ENCODE results near the gene TMED5. TPM values are rescaled to one million over a fixed set of nuclear protein-coding genes. Genes with fewer than 3 reads are reported as not detected.

Gene TMED5
- total RNA-seq, 6 experiments from 2014 or later, result 65.3 to 154 (median 88.9) TPM

- DNase-seq (no peak), ATAC-seq (no peak)
- H3K27me3 ChIP-seq, result no peaks in the 10 kb centered on the region
- no peaks in the 10 kb centered on the region for H3K9me3 ChIP-seq
- no peak overlapping the region for H3K4me3 ChIP-seq
- H3K36me3 ChIP-seq, result peaks cover 0 to 3% (median 0%) of the 10 kb centered on the region in 4 donors
- H3K4me1 ChIP-seq, result peaks cover 0 to 7% (median 2%) of the 10 kb centered on the region in 4 donors
- intact Hi-C loops (cut with DNase I), result no loop called here
- 82% methylated on average over 4 of the region's 4 CpGs for WGBS (ENCODE audit: insufficient coverage, low coverage, low lambda C conversion rate, missing lambda C conversion rate)
- H3K27ac ChIP-seq, result no peak overlapping the region
- TF ChIP-seq CTCF (IDR thresholded peaks at IDR 0.05) (no peak), POLR2A (IDR thresholded peaks at IDR 0.05) (no peak)
These were observed 20.5 kb upstream of the TMED5 start for GRCh38 chr1:93200714-93201113.

- 94% methylated on average over 6 of the region's 6 CpGs for WGBS (ENCODE audit: insufficient coverage, low coverage, low lambda C conversion rate, missing lambda C conversion rate)
- peaks cover 0 to 2% (median 0%) of the 10 kb centered on the region in 4 donors for H3K4me1 ChIP-seq
- TF ChIP-seq CTCF (IDR thresholded peaks at IDR 0.05), result no peak
- no peak for TF ChIP-seq POLR2A (IDR thresholded peaks at IDR 0.05)
- H3K27me3 ChIP-seq, result no peaks in the 10 kb centered on the region
- ATAC-seq (no peak), DNase-seq (no peak)
- H3K9me3 ChIP-seq, result no peaks in the 10 kb centered on the region
- no peak overlapping the region for H3K4me3 ChIP-seq
- intact Hi-C loops (cut with DNase I), result no loop called here
- no peak overlapping the region for H3K27ac ChIP-seq
- H3K36me3 ChIP-seq, result peaks cover 0 to 3% (median 0%) of the 10 kb centered on the region in 4 donors
These were observed 19.9 kb upstream of the TMED5 start for GRCh38 chr1:93200086-93200620.

GRCh38 chr1:93199150-93199549 lies 18.9 kb upstream of the TMED5 start:
- whole genome bisulfite sequencing (ENCODE audit: insufficient coverage, low coverage, low lambda C conversion rate, missing lambda C conversion rate), result 100% methylated on average over 2 of the region's 9 CpGs
- intact Hi-C loops (cut with DNase I), result no loop called here
- peaks cover 0 to 3% (median 0%) of the 10 kb centered on the region in 4 donors for H3K36me3 ChIP-seq
- TF ChIP-seq POLR2A (IDR thresholded peaks at IDR 0.05), result no peak
- ATAC-seq (no peak), DNase-seq (no peak)
- no peaks in the 10 kb centered on the region for H3K9me3 ChIP-seq
- H3K27me3 ChIP-seq, result no peaks in the 10 kb centered on the region
- H3K4me1 ChIP-seq, result no peaks in the 10 kb centered on the region
- H3K4me3 ChIP-seq, result no peak overlapping the region
- H3K27ac ChIP-seq, result no peak overlapping the region

- TF ChIP-seq CTCF (IDR thresholded peaks at IDR 0.05), result no peak
- TF ChIP-seq POLR2A (IDR thresholded peaks at IDR 0.05), result no peak
- H3K4me1 ChIP-seq, result no peaks in the 10 kb centered on the region
- no peak for DNase-seq
- 69% methylated on average over 1 of the region's 1 CpG for WGBS (ENCODE audit: insufficient coverage, low coverage, low lambda C conversion rate, missing lambda C conversion rate)
- no peaks in the 10 kb centered on the region for H3K9me3 ChIP-seq
- ATAC-seq, result no peak
- intact Hi-C loops (cut with DNase I), result no loop called here
- H3K27me3 ChIP-seq, result no peaks in the 10 kb centered on the region
- H3K4me3 ChIP-seq, result no peak overlapping the region
- no peak overlapping the region for H3K27ac ChIP-seq
- H3K36me3 ChIP-seq, result no peaks in the 10 kb centered on the region
These were observed 16.4 kb upstream of the TMED5 start for GRCh38 chr1:93196591-93196990.

GRCh38 chr1:93194231-93194990 lies 14.2 kb upstream of the TMED5 start:
- 75% methylated on average over 2 of the region's 4 CpGs for WGBS (ENCODE audit: insufficient coverage, low coverage, low lambda C conversion rate, missing lambda C conversion rate)
- intact Hi-C loops (cut with DNase I), result no loop called here
- H3K4me1 ChIP-seq, result no peaks in the 10 kb centered on the region
- no peaks in the 10 kb centered on the region for H3K36me3 ChIP-seq
- H3K4me3 ChIP-seq, result no peak overlapping the region
- no peaks in the 10 kb centered on the region for H3K9me3 ChIP-seq
- no peak overlapping the region for H3K27ac ChIP-seq
- TF ChIP-seq CTCF (IDR thresholded peaks at IDR 0.05) (no peak), POLR2A (IDR thresholded peaks at IDR 0.05) (no peak)
- DNase-seq (no peak), ATAC-seq (no peak)
- H3K27me3 ChIP-seq, result no peaks in the 10 kb centered on the region

All from right lobe of liver (tissue), 6 donors.